Left kidney (tissue), 2 donors: Measurements from ENCODE around the gene HRH2. TPM values are rescaled to one million over a fixed set of nuclear protein-coding genes. Genes with fewer than 3 reads are reported as not detected.
"Not testable (repeated sequence)": the region's sequence is repeated elsewhere in the genome, so short reads cannot be mapped to it uniquely, and the experiment has no call there.

ENCODE experiments used
- DNase-seq: peaks from one replicate; pipeline ENCODE4 v3.0.0-alpha.2; 2013
- polyA plus RNA-seq: library from polyadenylated mRNA; unstranded; fragments of 120-200 nt; gene quantifications from one replicate; pipeline ENCODE4 v1.2.1, GENCODE V29; 2013; ENCODE audit not compliant: insufficient read length

The HRH2 gene
- polyA plus RNA-seq, 1 donor = 2.6 TPM

- no peak for DNase-seq
Observed at GRCh38 chr5:175740014-175740413, 82.1 kb downstream of the HRH2 start.

GRCh38 chr5:175741556-175741955, 83.7 kb downstream of the HRH2 start:
- no peak for DNase-seq

DNA sequence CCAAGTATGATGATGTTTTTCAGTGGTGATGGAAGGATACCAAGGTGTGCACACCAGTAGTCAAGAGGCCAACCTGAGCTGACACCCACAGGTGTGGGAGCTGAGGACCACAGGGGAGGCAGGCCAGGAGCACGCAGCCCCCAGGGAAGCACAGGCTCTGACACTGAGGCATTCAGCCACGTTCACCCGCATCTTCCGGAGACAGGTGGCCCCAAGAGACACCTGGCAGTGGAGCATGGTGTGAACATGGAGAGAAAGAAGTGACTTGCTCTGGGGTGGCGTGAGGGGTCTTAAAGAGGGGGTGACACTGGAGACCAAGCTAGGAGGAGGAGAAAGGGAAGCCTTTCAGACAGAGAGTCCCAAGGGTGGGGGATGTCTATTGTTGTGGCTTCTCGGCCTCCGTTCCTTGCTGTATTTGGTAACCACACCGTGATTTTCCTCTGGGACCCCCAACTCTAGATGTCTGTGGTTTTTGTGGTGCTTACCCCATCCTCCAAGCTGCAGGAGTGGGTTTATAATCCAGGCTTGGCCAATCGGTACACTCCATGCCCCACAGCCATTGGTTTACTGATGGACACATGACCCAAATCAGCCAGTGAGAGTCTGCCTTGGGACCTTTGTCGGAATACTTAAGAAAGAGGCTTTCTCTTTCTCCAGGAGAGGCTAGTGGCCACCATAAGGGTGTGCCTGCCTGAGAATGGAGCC, 84.6 kb downstream of the HRH2 start:
- DNase-seq = no peak

DNA sequence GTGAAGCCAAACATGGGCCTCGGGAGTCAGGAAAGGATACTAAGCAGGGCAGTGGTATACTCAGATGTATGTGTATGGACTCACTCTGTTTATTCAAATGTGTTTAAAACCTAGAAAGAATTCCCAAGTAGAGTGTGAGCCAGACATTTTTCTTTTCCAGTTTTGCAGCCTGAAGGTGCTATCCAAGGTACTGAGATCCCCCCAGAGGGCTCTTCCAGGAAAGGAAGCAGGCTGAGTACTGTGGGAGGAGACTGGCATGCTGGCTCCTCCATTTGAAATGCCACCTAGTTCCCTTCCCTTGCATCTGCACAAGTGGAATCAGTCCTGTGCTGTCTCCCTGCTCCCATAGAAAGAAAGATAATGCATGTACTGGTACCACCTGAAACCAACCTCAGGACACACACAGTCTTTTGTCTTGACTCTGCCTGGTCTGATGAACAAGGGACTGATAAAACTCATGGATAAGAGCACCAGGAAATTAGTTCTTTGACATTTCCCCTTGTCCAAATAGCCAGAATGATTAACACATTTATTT, 85.9 kb downstream of the HRH2 start:
- DNase-seq = peak; percentile 53

DNA sequence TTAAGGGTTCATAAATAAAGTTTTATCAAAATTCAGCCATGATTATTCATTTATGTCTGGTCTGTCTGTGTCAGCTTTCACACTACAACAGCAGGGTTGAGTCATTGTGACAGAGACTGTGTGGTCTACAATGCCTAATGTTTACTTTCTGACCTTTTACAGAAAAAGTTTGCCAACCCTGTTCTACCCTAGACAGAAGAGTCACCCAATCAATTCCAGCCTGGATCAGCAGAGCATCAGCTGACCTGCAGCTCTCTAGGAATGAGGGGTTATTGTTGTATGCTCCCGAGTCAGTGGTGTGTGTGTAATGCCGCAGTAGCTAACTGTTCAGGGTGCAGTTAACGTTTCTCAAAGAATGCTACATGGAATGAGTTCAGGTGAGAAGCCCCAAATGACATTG, 87.3 kb downstream of the HRH2 start:
- DNase-seq = no peak

DNA sequence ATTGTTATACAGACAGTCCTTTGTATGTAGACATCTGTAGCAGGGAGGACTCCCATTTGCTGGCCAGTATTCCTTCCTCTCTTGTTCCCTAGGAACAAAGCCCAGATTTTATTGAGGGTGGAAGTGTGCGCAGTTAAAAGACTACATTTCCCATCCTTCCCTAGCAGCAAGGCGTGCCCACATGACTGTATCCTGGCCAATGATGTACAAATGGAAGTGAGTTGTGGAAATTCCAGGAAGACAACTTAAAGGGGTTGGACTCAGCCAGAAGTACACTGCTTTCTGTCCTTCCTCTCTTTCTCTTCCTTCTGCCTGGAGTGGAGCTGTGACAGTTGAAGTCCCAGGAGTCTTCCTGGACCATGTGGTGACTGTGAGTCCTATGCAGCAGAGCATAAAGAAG, 89.0 kb downstream of the HRH2 start:
- DNase-seq = no peak

DNA sequence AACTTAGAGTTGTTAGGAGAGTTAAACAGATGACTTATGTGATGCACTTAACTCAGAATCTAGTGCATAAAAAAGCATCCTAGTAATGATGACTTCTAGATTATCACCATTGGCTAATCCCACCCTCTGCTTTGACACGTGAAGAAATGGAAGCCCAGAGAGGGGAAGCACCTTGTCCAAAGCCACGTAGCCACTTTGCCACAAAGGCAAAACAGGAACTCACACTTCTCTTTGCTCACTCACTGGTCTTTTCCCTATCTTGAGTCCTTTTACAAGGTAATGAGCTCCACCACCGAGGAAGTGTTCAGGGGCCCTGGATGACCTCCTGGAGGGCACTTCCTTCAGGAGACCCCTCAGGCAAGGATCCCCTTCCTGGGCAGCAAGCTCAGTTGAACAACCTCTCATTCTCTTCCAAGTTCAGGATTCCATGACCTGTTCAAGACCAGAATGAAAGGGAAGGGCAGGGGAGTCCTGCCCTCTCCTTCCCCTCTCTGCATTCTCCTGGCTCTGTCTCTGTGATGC, 89.7 kb downstream of the HRH2 start:
- no peak for DNase-seq

DNA sequence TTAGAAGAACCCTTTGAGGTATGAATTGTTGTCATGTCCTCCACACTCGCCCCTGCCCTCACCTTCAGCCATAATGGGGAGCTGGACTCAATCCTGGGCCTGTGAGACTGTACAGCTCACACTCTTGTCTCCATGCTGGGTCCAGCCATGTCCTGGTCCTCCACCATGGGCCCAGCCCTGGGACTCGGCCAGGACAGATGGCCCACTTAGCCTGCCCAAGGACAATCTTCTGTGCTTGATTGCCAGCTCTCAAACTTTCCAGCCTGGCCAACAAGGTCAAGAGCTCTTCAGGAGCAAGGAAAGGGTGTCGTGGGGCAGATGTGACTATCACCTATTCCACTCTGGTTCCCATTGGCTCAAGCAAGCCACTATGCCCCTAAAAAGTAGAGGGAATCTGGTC, 90.8 kb downstream of the HRH2 start:
- no peak for DNase-seq

GRCh38 chr5:175749591-175749990, 91.7 kb downstream of the HRH2 start:
- DNase-seq = no peak

- DNase-seq = no peak
Observed at GRCh38 chr5:175750511-175750931, 92.7 kb downstream of the HRH2 start.

DNA sequence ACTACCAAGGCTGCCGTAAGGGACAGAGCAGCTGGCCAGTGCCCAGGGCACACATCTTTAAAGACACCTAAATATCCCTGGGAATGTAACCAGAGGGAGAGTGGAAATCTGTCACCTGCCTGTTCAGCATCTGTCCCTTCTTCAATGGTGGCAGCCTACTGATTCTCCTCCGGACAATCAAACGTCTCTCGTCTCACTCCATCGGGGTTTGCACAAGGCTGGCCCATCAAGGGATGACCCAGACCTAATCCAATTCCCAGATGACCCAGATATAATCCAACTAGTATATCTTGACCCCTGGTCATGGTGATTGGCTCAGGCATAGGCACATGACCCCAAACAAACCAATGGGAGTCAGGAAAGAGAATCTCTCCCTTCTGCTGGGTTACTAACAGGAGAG, 93.5 kb downstream of the HRH2 start:
- DNase-seq = no peak

- DNase-seq = no peak
Observed at GRCh38 chr5:175752826-175753535, 95.1 kb downstream of the HRH2 start.

DNA sequence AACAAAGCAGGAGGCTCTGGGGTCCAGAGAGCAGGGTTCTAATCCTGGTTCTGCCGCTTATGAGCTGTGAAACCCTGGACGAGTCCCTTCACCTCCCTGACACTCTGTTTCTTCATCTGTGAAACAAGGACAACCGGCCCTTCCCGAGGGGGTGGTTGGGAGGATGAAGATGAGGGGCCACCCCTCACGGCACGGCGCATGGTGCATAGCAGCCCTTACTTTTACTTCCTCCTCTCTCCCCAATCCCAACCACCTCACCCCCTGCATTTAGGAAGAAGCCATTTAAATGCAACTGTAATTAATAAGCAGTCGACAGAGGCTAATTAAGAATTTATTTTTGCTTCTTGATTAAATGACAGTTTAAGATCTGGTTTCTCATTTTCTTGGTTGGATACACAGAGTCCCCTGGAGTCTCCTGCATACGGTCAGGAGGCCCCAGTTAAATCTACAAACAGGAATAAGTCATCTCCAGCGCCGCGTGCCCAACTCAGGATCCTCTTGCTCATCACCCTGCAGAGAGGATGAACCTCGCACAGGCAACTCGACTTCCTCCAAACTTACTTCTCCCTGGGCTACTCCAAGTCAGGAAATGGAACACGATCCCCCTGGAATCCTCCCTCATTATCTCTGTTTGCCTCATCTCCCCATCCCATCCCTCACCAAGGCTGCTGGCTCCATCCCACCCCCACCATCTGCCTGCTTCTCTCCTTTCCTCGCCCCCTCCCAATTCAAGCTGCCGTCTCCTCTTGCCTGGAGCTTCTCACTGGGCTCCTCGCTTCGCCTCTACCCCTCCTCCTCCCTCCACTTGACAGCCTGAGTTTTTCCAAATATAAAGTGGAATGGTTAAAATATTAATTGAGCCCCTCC, 95.9 kb downstream of the HRH2 start:
- DNase-seq = no peak

DNA sequence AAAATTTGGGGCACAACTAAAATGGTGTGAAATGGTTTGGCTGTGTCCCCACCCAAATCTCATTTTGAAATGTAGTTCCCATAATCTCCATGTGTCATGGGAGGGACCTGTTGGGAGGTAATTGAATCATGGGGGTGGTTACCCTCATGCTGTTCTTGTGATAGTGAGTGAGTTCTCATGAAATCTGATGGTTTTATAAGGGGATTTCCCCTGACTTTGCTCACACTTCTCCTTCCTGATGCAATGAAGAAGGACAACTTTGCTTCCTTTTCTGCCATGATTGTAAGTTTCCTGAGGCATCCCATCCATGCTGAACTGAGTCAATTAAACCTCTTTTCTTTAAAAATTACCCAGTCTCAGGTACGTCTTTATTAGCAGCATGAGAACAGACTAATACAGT, 102.1 kb downstream of the HRH2 start:
- DNase-seq = not testable (repeated sequence)

Other genes with a start within 250 kb of the HRH2 start
- not detected for gene DRD1, start 213.9 kb upstream of the HRH2 start, polyA plus RNA-seq
- gene SFXN1, start 179.5 kb upstream of the HRH2 start, polyA plus RNA-seq = 61.4 TPM
- gene CPLX2, start 213.5 kb downstream of the HRH2 start, polyA plus RNA-seq = 0.27 TPM